ENCODE data around the gene STON2.

STON2 gene

GRCh38 chr14:81311141-81311540, 89.0 kb downstream of the STON2 start:
- TF ChIP-seq SNAI2 (CRISPR knock-in tag; IDR thresholded peaks at IDR 0.05) (no peak), TOX (CRISPR knock-in tag; IDR thresholded peaks at IDR 0.05; ENCODE audit: borderline replicate concordance) (no peak), PPARA (CRISPR knock-in tag; IDR thresholded peaks at IDR 0.05; ENCODE audit: borderline replicate concordance) (no peak), GLIS3 (CRISPR knock-in tag; IDR thresholded peaks at IDR 0.05) (no peak), TCF4 (CRISPR knock-in tag; IDR thresholded peaks at IDR 0.05; ENCODE audit: borderline replicate concordance) (no peak), CSRNP3 (CRISPR knock-in tag; IDR thresholded peaks at IDR 0.05) (no peak), TSHZ2 (CRISPR knock-in tag; IDR thresholded peaks at IDR 0.05) (no peak), ESRRG (CRISPR knock-in tag; IDR thresholded peaks at IDR 0.05) (no peak), CSDC2 (CRISPR knock-in tag; IDR thresholded peaks at IDR 0.05) (no peak), POU6F1 (CRISPR knock-in tag; IDR thresholded peaks at IDR 0.05; ENCODE audit: borderline replicate concordance, low read depth) (no peak), CREB5 (CRISPR knock-in tag; IDR thresholded peaks at IDR 0.05; ENCODE audit: low read depth) (no peak), ZC3H10 (CRISPR knock-in tag; IDR thresholded peaks at IDR 0.05) (no peak), ZNF8 (CRISPR knock-in tag; IDR thresholded peaks at IDR 0.05) (no peak), ZNF565 (CRISPR knock-in tag; conservative IDR thresholded peaks at IDR 0.05; ENCODE audit: low read depth) (no peak)
- no peak for ATAC-seq

GRCh38 chr14:81310606-81311005, 89.5 kb downstream of the STON2 start:
- no peak for ATAC-seq
- TF ChIP-seq POU6F1 (CRISPR knock-in tag; IDR thresholded peaks at IDR 0.05; ENCODE audit: borderline replicate concordance, low read depth) = no peak
- no peak for TF ChIP-seq BACH2 (CRISPR knock-in tag; IDR thresholded peaks at IDR 0.05; ENCODE audit: borderline replicate concordance)
- TF ChIP-seq SNAI2 (CRISPR knock-in tag; IDR thresholded peaks at IDR 0.05) = no peak

GRCh38 chr14:81309511-81309910, 90.6 kb downstream of the STON2 start:
- no peak for ATAC-seq
- TF ChIP-seq GLIS3 (CRISPR knock-in tag; IDR thresholded peaks at IDR 0.05) = no peak
- no peak for TF ChIP-seq ARNTL (CRISPR knock-in tag; IDR thresholded peaks at IDR 0.05; ENCODE audit: borderline replicate concordance, low read depth)
- TF ChIP-seq TSHZ2 (CRISPR knock-in tag; IDR thresholded peaks at IDR 0.05) = no peak
- TF ChIP-seq SNAI2 (CRISPR knock-in tag; IDR thresholded peaks at IDR 0.05) = no peak
- no peak for TF ChIP-seq POU6F1 (CRISPR knock-in tag; IDR thresholded peaks at IDR 0.05; ENCODE audit: borderline replicate concordance, low read depth)
- no peak for TF ChIP-seq CSDC2 (CRISPR knock-in tag; IDR thresholded peaks at IDR 0.05)
- no peak for TF ChIP-seq RARB (CRISPR knock-in tag; IDR thresholded peaks at IDR 0.05)
- no peak for TF ChIP-seq CSRNP3 (CRISPR knock-in tag; IDR thresholded peaks at IDR 0.05)
- no peak for TF ChIP-seq ZNF70 (CRISPR knock-in tag; IDR thresholded peaks at IDR 0.05)

Data from SK-N-SH treated with all-trans-retinoic acid at 6 μM for 48 hours (cell line).